SK-N-MC (cell line): ENCODE measurements around the gene STARD9.
"Not testable (repeated sequence)": the region's sequence is repeated elsewhere in the genome, so short reads cannot be mapped to it uniquely, and the experiment has no call there.

Experiments used
- DNase-seq: peaks from one replicate; pipeline ENCODE4 v3.0.0-alpha.2; 2011; ENCODE audit warnings: low read depth, low spot score
- H3K27ac ChIP-seq: fragments of 200-600 bp; sonication (generic); 2 replicates; pipeline ENCODE4 v1.5.1; 2016; ENCODE audit warnings: mixed run types
- H3K36me3 ChIP-seq: fragments of 200-600 bp; sonication (generic); 2 replicates; pipeline ENCODE4 v1.6.1; 2017; ENCODE audit warnings: antibody characterized with exemption, low read length, mixed read lengths; ENCODE audit not compliant: insufficient read depth
- H3K4me3 ChIP-seq: fragments of 200-600 bp; sonication (generic); 2 replicates; pipeline ENCODE4 v1.5.1; 2016
- H3K9ac ChIP-seq: fragments of 200-600 bp; sonication (generic); 2 replicates; pipeline ENCODE4 v1.8.0; 2017; ENCODE audit warnings: mixed run types, mixed read lengths; ENCODE audit not compliant: insufficient read length
- H3K9me3 ChIP-seq: fragments of 200-600 bp; sonication (generic); 2 replicates; pipeline ENCODE4 v1.6.1; 2017; ENCODE audit warnings: low read depth, mild to moderate bottlenecking, antibody characterized with exemption, low read length, moderate library complexity, mixed read lengths
- EZH2 ChIP-seq: fragments of 200-600 bp; sonication (generic); IDR thresholded peaks from one replicate; pipeline ENCODE4 v1.6.1; 2017; ENCODE audit warnings: antibody characterized with exemption
- FOXP2 ChIP-seq: optimal IDR thresholded peaks from 2 replicates; pipeline ENCODE3; 2011; ENCODE audit warnings: mild to moderate bottlenecking, moderate library complexity; ENCODE audit not compliant: insufficient read depth; ENCODE audit errors: extremely low read length, control extremely low read depth
- POLR2AphosphoS5 ChIP-seq: IDR thresholded peaks from 2 replicates; pipeline ENCODE4 v1.6.1; 2012; ENCODE audit warnings: mild to moderate bottlenecking, low read depth, low read length, borderline replicate concordance

STARD9 gene

DNA sequence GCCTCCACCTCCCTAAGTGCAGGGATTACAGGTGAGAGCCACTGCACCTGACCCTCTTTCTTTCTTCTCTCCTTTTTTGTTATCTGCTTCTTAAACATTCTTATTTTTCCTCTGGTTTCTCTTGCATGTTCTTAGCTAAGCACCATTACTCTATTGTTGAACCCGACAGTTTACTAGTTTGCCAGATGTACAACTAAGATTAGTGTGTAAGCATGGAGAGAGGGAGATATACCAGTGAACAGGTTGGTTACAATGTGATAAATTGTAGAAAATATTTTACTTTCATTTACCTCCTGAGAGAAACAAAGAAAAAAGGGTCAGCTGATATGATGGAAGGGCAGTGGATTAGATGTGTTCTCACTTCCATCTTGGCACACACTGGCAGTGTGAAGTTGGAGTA, 21.9 kb upstream of the STARD9 start:
- H3K9me3 ChIP-seq = no peaks in the 10 kb centered on the region
- DNase-seq = no peak
- no peak overlapping the region for H3K9ac ChIP-seq
- peaks cover 10% of the 10 kb centered on the region; the same call in 1 of the 2 replicates for H3K36me3 ChIP-seq
- H3K27ac ChIP-seq = no peak overlapping the region
- H3K4me3 ChIP-seq = no peak overlapping the region
- no peak for TF ChIP-seq FOXP2
- no peak for TF ChIP-seq POLR2AphosphoS5
- no peak for TF ChIP-seq EZH2

DNA sequence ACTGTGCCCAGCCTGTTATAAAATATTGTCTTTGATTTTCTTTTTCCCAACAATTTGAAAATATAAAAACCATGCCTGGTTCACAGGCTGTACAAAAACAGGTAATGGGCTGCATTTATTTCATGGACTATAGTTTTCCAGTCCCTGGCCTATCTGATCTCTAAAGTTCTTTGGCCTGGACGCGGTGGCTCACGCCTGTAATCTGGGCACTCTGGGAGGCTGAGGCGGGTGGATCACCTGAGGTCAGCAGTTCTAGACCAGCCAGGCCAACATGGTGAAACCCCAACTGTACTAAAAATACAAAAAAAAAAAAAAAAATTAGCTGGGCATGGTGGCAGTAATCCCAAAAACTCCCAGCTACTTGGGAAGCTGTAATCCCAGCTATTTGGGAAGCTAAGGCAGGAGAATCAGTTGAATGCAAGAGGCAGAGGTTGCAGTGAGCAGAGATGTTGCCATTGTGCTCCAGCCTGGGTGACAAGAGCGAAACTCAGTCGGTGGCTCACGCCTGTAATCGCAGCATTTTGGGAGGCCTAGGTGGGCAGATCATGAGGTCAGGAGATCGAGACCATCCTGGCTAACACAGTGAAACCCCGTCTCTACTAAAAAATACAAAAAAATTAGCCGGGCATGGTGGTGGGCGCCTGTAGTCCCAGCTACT, 18.7 kb upstream of the STARD9 start:
- H3K27ac ChIP-seq, DNase-seq, H3K9ac ChIP-seq, H3K9me3 ChIP-seq, H3K4me3 ChIP-seq: not testable (repeated sequence)
- peaks cover 41% of the 10 kb centered on the region for H3K36me3 ChIP-seq

DNA sequence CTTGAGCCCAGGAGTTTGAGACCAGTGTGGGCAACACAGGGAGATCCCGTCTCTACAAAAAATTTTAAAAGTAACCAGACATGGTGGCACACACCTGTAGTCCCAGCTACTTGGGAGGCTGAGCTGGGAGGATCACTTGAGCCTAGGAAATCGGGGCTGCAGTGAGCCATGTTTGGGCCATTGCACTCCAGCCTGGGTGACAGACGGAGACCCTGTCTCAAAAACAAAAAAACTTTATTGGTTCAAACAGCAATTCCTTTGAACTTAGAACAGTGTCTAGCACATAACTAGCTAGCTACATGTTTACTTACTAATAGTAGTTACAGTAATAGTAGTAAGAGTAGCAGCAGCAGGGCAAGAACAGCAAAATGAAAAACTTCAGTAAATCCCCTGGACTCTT, 16.7 kb upstream of the STARD9 start:
- Histone ChIP-seq H3K4me3 (no peak overlapping the region), H3K36me3 (peaks cover 56% of the 10 kb centered on the region), H3K9me3 (no peaks in the 10 kb centered on the region), H3K27ac (no peak overlapping the region), H3K9ac (no peak overlapping the region)
- DNase-seq = no peak
- no peak for TF ChIP-seq EZH2

DNA sequence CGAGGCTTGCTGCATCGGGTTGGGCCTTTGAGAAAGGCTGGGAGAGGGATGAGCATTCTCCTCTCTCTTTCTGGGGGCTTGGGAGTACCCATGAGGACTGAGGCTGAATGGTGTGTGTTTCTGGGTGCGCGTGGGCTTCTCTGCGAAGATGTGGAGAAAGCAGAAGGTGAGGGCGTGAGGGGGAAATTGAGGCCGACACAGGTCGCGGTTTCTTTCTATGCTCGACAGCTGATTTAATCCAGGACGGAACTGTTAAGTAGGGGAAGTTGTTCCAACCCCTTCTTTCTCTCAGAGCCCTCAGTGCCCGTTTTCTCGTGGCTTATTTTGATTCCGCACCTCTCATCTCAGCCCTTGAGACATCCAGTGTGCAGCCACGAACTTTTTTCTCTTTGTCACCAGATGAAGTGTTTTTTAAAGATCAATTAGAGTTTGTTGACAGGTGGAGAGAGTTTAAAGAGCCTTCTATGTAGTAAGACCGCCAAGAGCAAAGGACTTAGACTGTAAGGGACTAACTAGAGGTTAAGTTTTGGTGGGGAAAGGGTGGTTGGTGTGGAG, 711 bp downstream of the STARD9 start:
- Histone ChIP-seq H3K27ac (no peak overlapping the region), H3K4me3 (peak overlapping the region; percentile 88), H3K9ac (peak overlapping the region; percentile 80), H3K36me3 (no peaks in the 10 kb centered on the region), H3K9me3 (no peaks in the 10 kb centered on the region)
- no peak for DNase-seq
- TF ChIP-seq EZH2 = no peak
- no peak for TF ChIP-seq FOXP2
- no peak for TF ChIP-seq POLR2AphosphoS5

DNA sequence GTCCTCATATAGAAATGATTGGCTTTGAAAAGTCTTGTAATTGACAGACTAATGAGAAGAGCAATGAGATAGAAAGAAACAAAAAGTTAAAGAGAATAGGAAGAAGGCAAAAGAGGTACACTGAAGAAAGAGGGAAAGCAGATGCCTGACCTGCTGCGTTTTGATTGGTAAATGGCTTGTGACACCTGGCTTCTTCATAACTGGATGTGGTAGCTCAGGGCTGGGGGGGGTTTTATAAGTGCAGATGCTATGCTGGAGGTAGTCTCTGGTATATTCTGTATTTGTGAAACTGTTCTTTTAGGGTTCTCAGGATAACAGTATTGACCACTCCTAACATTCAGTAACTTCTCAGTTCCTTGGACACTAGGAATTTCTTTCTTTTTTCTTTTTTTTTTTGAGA, 1.4 kb downstream of the STARD9 start:
- Histone ChIP-seq H3K9ac (peak overlapping the region; percentile 80), H3K27ac (no peak overlapping the region), H3K36me3 (no peaks in the 10 kb centered on the region), H3K9me3 (no peaks in the 10 kb centered on the region), H3K4me3 (peak overlapping the region; percentile 88)
- no peak for TF ChIP-seq POLR2AphosphoS5
- TF ChIP-seq FOXP2 = no peak
- no peak for TF ChIP-seq EZH2
- no peak for DNase-seq

- DNase-seq = no peak
- Histone ChIP-seq H3K4me3 (no peak overlapping the region), H3K36me3 (no peaks in the 10 kb centered on the region), H3K9me3 (no peaks in the 10 kb centered on the region), H3K9ac (no peak overlapping the region), H3K27ac (no peak overlapping the region)
- TF ChIP-seq EZH2 (no peak), FOXP2 (no peak), POLR2AphosphoS5 (no peak)
Measured at GRCh38 chr15:42577514-42578031, 2.2 kb downstream of the STARD9 start.

DNA sequence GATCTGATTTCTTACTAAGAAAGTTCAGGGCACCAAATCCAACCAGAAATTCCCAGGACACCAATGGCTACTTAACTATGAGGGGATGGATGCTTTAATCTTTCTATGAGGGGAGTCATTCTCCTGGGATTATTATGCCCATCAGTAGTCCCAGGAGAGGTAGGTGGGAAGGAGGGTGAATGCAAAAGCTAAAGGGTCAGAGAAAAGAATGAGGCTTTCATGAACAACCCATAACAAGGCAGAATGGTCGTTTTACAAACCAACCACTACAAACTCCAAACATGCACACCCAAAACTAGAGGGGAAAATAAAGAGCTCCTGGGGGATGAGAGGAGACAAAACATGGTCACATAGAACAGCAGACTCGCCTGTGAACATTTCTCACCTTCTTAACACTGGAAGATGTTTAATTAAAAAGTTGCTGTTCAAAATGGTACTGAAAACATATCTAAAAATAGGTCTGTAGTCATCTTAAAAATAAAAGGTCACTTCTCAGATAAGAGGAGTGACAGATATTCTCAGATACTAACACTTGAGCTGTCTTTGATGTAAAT, 3.7 kb downstream of the STARD9 start:
- Histone ChIP-seq H3K36me3 (no peaks in the 10 kb centered on the region), H3K4me3 (no peak overlapping the region), H3K9ac (no peak overlapping the region), H3K9me3 (no peaks in the 10 kb centered on the region), H3K27ac (no peak overlapping the region)
- no peak for DNase-seq
- TF ChIP-seq FOXP2 (no peak), POLR2AphosphoS5 (no peak), EZH2 (no peak)

DNA sequence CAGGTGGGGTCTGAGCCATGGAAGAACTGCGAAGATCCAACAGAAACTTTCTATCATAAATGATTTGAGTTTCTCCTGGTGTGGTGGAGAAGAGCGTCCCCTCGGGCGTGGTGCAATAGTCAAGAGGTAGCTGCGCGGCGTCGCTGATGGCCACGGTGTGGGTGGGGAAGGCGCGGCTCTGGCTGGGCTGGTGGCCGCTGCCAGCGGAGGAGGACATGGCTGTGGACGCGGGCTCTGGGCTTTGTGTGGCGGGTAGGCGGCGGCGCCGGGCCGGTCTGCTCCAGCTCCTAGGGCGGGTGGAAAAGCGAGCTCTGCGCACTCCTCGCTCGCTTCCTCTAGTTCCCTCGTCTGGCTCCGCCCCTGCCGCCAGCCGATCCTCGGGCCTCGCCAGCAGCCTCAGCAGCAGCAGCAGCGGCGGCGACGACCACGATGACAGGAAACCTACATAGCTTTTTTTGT, 5.9 kb downstream of the STARD9 start:
- peak overlapping the region; percentile 85 for H3K4me3 ChIP-seq
- H3K9ac ChIP-seq = peak overlapping the region; percentile 65
- DNase-seq = no peak
- TF ChIP-seq EZH2 (no peak), POLR2AphosphoS5 (no peak), FOXP2 (no peak)
- H3K9me3 ChIP-seq = no peaks in the 10 kb centered on the region
- H3K36me3 ChIP-seq = peaks cover 4% of the 10 kb centered on the region; the same call in 1 of the 2 replicates
- H3K27ac ChIP-seq = no peak overlapping the region
